A549 (cell line): ENCODE data around the gene KRT73.

Source experiments
- HEYL ChIP-seq: fragments of 250-450 bp; sonication (Bioruptor Pico); IDR thresholded peaks from 2 replicates; pipeline ENCODE4 v1.8.0; 2021; ENCODE audit warnings: mild to moderate bottlenecking, moderate library complexity
- POLR2A ChIP-seq: IDR thresholded peaks from 2 replicates; pipeline ENCODE4 v1.6.1; 2012; ENCODE audit warnings: mild to moderate bottlenecking, low read length
- RCOR1 ChIP-seq: fragments of 150-350 bp; IDR thresholded peaks from 2 replicates; pipeline ENCODE4 v1.6.1; 2014; ENCODE audit warnings: antibody characterized with exemption, low read length, low read depth

DNA sequence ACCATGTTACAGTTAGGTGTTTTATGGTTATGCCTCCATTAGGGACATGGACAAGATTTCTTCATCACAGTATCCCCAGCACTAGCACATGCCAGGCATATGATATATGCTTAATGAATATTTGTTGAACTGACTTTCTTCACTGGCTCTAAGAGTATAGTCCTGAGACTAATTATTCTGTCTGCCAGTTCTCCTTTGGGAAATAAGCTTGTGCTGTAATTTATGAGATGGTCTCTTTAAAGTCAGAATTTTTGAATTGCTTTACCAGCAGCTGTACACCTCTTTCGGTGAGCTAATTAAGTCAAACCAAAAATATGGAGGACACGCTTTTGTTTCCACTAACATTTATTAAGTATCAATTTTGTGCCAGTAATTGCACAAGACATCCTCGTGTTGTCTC is 12.3 kb downstream of the KRT73 start:
- TF ChIP-seq RCOR1: no peak
- no peak for TF ChIP-seq POLR2A
- TF ChIP-seq HEYL (CRISPR knock-in tag): no peak
